Left cardiac atrium (tissue), 4 donors: ENCODE data around the gene NPHP3. TPM values are rescaled to one million over a fixed set of nuclear protein-coding genes. Genes with fewer than 3 reads are reported as not detected.
"Not testable (repeated sequence)": the region's sequence is repeated elsewhere in the genome, so short reads cannot be mapped to it uniquely, and the experiment has no call there.

Experiments used
- ATAC-seq, 2 donors: fragments of 200-7000 bp; cut with Tn5 transposase; one replicate each; pipeline ENCODE4 v1.9.1; 2020; ENCODE audit warnings: mild to moderate bottlenecking in 2 of 2, moderate library complexity in 2 of 2
- DNase-seq: peaks from one replicate; pipeline ENCODE4 v3.0.0-alpha.2; 2020
- intact Hi-C, 2 donors: fragments of 100-400 bp; cut with DNase I; formaldehyde crosslinking; loops; one replicate each; pipeline versions ENCODE4 v1.14.1 to v1.15.1; 2022 to 2023
- total RNA-seq, 2 donors: library from RNA; stranded (reverse); fragmentation: NEBNext Ultra II Directional; extraction: Animal tissue kit (Norgen Biotek cat#: 25700); gene quantifications; one replicate each; pipeline ENCODE4 v1.2.1, GENCODE V29; 2021
- donor health status: DM: no; HTN: yes; CAD: no.
- donor health status: DM: no; HTN: yes; CAD: no; lungs with severe emphysema.
- donor health status: DM: yes; HTN: yes; CAD: no.
- donor health status: Dilated cardiomyopathy.

NPHP3 gene
- total RNA-seq, 2 donors from 2014 or later = 8.9 to 11.6 TPM

DNA sequence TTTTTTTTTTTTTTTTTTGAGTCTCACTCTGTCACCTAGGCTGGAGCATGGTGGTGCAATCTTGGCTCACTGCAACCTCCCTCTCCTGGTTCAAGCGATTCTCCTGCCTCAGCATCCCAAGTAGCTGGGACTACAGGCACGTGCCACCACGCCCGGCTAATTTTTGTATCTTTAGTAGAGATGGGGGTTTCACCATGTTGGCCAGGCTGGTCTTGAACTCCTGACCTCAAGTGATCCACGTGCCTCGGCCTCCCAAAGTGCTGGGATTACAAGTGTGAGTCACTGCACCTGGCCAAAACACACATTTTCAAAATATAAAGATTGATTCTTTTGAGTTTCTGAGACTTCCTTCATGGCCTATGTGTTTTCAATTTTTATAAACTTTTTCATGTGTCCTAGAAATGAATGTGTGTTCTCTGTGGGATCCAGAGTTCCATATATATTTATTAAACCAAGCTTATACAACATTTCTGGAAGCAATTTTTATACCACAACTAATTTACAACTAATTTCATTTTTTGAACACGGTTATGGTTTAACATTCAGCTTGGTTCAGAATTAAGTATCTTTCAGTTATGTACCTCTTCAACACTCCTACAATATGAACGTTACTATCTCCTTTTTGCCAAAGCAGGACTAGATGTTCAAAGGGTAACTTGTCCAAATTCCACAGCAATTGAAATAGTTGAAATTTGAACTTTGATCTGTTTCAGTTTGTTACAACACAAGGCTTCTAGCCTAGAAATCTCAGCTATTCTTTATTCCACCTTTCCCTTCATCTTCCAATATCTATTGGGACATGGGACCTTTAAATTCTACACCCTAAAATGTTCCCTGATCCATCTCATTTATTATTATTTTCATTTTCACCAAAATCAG lies 64.1 kb downstream of the NPHP3 start:
- no peak for DNase-seq
- intact Hi-C loops = no loop called here
- ATAC-seq = no peak

DNA sequence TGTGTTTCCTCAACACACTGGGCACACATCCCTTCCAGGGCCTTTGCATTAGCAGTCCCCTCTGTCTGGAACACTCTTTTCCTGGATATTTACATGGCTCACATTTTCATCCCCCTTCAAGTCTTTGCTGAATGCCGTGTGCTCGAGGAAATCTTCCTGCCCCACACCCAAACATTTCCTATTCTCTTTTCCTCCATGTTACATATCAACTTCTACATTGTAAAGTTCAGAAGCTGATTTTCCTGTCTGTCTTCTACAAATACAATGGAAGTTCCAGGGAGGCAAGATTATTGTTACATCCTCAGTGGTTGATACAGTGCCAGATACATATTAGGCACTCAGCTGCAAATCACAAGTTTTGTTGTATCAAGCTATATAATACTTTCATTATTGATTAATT lies 66.7 kb downstream of the NPHP3 start:
- no peak for DNase-seq
- intact Hi-C loops = no loop called here
- no peak for ATAC-seq

DNA sequence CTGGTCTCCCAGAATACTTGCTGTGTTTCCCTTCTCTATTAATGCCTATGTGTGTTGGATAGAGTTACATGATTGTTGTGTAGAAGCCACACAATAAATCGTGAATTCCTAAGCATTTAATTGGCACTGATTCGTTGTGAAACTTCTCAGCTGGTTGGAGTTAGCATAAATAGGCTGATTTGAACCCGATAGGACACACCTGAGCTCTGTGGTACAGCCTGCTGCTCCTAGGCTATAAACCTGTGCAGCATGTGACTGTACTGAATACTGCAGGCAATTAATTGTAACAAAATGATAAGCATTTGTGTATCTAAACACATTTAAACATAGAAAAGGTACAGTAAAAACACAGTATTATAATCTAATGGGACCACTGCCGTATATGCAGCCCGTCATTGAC lies 67.5 kb downstream of the NPHP3 start:
- intact Hi-C loops = no loop called here
- DNase-seq (no peak), ATAC-seq (no peak)

DNA sequence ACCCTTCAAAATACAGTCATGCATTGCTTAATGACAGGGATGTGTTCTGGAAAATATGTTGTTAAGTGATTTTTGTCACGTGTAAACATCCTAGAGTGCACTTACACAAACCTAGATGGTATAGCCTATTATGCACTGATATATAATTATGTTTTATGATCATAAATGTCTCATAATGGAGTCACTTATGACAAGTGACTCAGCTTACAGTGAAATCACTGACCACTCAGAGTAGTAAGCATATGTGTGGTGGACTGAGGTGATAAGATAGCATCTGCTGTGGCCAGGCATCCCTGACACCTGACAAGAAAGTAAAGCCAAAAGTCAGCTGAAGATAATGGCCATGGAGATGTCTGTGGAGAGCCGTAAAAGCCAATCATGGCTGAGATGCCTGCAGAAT lies 68.0 kb downstream of the NPHP3 start:
- ATAC-seq = no peak
- intact Hi-C loops = no loop called here
- no peak for DNase-seq

DNA sequence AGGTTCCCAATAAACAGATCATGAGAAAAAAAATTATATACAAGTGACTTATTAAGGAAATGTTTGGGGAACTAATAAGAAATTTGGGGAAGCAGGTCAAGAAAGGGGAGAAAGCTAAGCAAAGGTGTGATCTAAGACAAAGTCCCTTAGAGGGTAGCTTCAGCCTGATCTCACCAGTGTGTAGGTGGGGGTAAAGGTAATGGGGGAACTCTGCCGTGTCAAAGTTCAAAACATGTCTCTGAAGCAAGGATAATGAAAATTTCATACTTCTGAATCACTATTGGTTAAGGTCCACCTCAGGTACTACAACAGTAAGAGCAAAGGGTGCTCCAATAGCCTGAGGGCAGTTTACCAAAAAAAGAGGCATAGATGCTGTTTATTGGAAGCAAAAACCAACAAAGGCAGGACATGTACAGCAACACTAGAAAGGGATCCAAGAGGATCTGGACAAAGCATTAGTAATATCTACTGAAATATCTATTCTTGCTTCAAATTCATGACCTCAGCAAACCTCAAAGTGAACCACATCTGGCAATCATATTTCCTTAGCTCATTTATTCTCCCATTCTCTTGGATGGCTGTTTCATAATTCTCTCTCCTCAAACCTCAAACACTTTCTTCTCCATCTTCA lies 69.5 kb downstream of the NPHP3 start:
- intact Hi-C loops = no loop called here
- no peak for ATAC-seq

DNA sequence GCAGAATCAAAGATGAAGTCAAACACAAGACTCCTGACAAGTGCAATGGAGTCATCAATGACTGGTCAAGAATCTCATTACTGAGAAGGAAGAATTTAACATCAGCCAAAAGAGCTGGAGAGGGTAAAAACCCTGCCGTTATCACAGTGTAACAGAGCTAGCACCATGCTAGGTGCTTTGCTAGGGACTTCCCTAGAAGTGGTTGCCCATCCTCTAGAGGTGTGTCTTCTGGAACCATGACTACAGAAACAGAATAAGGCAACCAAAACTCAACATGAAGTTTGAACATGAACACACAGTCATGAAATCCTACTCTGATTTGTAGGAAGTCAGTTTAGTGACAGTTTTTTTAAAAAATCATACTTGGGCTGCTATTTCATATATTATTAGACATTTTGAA lies 72.1 kb downstream of the NPHP3 start:
- no peak for ATAC-seq

More for the DNA sequence above, 69.5 kb downstream of the NPHP3 start:
- DNase-seq = no peak

DNA sequence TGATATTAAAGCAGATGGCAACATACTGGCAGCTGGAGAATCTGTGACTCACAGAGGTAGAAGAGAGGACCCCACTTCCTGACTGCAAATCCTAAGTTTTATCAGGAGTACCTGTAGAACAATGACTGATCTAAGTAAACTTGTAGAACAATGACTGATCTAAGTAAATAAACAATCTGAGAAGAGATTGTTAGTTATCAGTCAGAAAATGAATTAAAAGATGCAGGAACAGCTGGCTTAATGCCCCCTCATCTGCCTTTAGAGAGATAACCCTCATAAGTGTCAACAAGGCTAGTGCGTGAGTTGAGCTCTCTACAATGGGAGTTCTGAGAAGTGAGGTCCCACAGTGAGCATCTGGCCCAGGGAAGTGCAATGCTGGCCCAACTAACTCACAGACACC lies 77.2 kb downstream of the NPHP3 start:
- intact Hi-C loops = no loop called here
- DNase-seq (no peak), ATAC-seq (no peak)

More for the DNA sequence above, 72.1 kb downstream of the NPHP3 start:
- no peak for DNase-seq
- intact Hi-C loops = no loop called here

DNA sequence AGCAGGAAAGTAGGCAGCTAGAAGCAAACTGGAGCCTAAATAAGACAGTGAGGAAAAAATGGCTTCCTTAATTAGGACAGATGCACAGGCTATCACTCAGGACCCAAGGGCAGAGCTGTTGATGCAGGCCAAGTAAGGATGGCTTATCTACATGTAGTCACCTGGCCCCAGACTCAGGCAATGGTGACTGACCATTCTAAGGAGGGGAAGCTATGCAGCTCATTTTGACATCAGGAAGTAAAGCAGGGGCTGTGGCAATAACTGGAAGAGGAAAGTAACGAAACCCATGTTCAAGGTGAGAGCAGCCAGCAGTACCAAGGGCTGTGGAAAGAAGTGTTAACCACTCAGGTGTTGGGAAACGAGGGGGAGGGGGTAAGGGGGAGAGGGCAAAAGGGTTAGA lies 78.8 kb downstream of the NPHP3 start:
- intact Hi-C loops = loop anchor here in 1 of 2 donors (5.0 kb wide), 1 partner anchor 106 kb away; no protein-coding TSS in a partner anchor
- no peak for ATAC-seq
- DNase-seq = no peak

DNA sequence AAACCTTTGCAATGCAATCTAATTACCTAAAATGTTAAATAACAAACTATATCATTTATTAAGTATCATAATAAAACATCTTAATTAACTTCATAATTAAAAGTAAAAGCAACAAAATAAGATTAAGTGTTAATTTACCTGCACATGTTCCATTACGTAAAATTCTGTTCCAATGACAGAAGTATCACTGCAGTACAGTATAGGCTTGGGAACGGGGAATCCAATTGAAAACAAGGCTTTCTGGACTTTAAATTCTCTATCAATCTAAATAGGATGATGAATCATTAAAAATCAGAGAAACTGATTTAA lies 79.7 kb downstream of the NPHP3 start:
- ATAC-seq (no peak), DNase-seq (no peak)
- intact Hi-C loops = loop anchor here in 1 of 2 donors (5.0 kb wide), 1 partner anchor 105 kb away; no protein-coding TSS in a partner anchor

DNA sequence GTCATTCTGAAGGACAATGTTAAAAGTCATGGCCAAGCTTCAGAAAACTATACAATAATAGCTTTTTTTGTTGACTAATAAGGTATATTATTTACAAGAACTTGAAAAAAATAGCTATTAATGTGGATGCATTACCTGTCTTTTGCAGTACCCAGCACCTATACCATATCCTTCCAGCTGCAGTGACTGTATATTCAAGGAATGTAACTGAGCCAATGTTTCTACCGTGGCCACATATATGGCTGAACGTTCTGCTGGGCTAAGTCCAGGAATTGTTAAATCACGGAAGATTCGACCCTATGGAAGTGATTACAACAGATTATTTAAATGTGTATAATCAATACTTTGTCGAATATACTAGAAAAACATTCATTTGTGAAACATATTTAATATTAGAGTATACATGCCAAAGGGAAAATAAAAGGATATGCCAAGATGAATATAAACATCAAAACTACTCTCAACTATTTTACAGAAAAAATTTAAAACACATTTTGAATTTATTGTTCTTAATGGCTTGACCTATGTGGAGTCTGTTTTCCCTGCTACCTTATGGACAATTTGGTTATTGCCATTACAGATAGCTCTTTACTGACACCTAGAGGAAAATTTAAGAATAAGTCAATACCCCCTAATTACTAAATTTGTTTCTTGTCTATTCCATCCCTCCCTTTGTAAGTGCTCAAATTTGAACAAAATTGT lies 80.2 kb downstream of the NPHP3 start:
- ATAC-seq = peak; percentile 38 to 67
- intact Hi-C loops = loop anchor here in 1 of 2 donors (5.0 kb wide), 1 partner anchor 105 kb away; no protein-coding TSS in a partner anchor
- DNase-seq = no peak

DNA sequence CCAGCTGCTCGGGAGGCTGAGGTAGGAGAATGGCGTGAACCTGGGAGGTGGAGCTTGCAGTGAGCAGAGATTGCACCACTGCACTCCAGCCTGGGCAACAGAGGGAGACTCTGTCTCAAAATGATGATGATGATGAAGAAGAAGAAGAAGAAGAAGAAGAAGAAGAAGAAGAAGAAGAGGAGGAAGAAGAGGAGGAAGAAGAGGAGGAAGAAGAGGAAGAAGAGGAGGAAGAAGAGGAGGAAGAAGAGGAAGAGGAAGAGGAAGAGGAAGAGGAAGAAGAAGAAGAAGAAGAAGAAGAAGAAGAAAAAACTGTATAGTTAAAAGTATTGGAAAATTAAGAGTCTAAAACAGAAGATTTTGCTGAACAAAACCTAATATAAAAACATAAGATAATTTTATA lies 80.8 kb downstream of the NPHP3 start:
- ATAC-seq = not testable (repeated sequence)
- intact Hi-C loops = loop anchor here in 1 of 2 donors (5.0 kb wide), 1 partner anchor 104 kb away; no protein-coding TSS in a partner anchor

DNA sequence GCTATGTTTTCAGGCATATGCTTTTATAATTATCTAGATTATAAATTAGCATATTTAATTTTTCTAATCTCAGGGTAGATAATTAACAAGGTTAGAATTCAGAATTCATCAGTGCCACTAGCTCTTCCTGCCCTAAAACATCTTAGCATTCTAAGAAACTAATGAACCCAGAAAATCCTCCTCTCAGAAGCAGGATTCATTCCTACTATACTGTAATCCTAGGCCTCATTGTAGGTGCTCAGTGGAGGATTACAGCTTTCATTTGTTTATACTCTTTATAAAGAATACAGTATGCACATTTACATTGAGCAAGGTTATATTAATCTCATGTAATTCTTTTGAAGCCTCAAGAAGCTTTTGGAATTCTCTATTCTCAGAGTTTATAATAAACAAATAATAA lies 83.5 kb downstream of the NPHP3 start:
- ATAC-seq = no peak
- intact Hi-C loops = loop anchor here in 1 of 2 donors (2.0 kb wide), 1 partner anchor 102 kb away; no protein-coding TSS in a partner anchor
- DNase-seq = no peak

More for the DNA sequence above, 80.8 kb downstream of the NPHP3 start:
- DNase-seq = not testable (repeated sequence)

DNA sequence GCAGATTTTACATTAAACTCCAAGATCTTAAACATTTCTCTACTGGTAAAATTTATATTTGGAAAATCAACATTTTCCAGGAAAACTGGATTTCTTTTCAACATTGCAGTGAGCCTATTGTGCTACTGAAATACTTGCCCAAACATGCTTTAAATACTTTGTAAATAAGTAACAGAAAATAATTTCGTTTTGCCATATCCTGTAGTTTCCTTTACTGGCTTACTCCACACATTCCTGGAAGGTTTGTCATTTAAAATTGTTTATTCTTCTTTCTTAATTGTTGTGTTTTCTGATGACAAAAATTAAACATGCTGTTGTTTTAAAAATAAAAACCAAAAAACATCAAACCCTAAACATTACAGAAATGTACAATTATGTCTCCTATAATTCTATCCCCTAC lies 84.6 kb downstream of the NPHP3 start:
- intact Hi-C loops = no loop called here
- ATAC-seq (no peak), DNase-seq (no peak)

DNA sequence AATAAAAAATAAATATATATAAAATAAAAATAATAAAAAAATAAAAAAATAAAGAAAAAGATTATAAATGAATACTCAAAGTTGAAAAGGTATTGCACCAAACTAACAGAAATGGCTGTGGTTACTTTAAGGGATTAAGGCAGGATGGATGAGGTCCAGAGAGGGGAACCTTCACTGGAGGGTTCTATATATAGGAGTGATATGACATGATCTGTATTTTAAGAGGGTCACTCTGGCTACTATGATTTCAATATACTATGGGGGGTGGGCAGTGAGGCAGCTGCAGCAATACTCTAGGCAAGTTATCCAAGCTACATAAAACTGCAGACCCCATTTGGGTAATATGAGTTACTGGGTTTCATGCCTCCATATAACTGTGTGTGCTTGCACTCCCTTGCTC lies 87.2 kb downstream of the NPHP3 start:
- intact Hi-C loops = no loop called here
- ATAC-seq = peak; percentile 66 to 87
- DNase-seq = no peak

Other genes with a start within 250 kb of the NPHP3 start
- gene ACKR4, start 125.1 kb downstream of the NPHP3 start, total RNA-seq = 1 to 10 TPM; 2.1 to 3.7 TPM
- 10 to 100 TPM; 14.1 to 18.6 TPM for gene ACAD11, start 62.6 kb downstream of the NPHP3 start, total RNA-seq
- 10 to 100 TPM; 27.3 to 41.2 TPM for gene UBA5, start 62.1 kb downstream of the NPHP3 start, total RNA-seq